Endothelial cell of umbilical vein (primary cell): ENCODE measurements around the gene DHX40. TPM values are rescaled to one million over a fixed set of nuclear protein-coding genes. Genes with fewer than 3 reads are reported as not detected.

ENCODE experiments used
- BruUV-seq: library from RNA; stranded (reverse); fragments of 400-500 nt; replicated peaks from 2 replicates; lab custom pipeline; 2021; lab: Mats Ljungman, UMichigan
- CTCF ChIA-PET: fragments of 300-600, 350-600 bp; sonication (Branson Sonifier 250); formaldehyde crosslinking; loops from one replicate; lab custom pipeline; 2021; ENCODE audit warnings: antibody characterized with exemption, inconsistent platforms; lab: Charles Lee
- POLR2A ChIA-PET: fragments of 300-600, 350-600 bp; sonication (Branson Sonifier 250); formaldehyde crosslinking; loops from one replicate; lab custom pipeline; 2021; ENCODE audit warnings: antibody characterized with exemption, inconsistent platforms; lab: Charles Lee
- DNase-seq: peaks from one replicate; pipeline ENCODE4 v3.0.0-alpha.2; 2011; ENCODE audit warnings: low read depth, low spot score
- FAIRE-seq: peaks from 2 replicates; lab custom pipeline; 2011; peaks lifted over from hg19 to GRCh38; lab: Jason Lieb, UNC
- H2AFZ ChIP-seq: 2 replicates; pipeline ENCODE4 v1.6.0; 2012; ENCODE audit warnings: low read depth, low read length, control low read depth, inconsistent platforms
- H3K27ac ChIP-seq: 2 replicates; pipeline ENCODE4 v1.5.1; 2011; ENCODE audit warnings: low read depth, mild to moderate bottlenecking, control low read depth, low read length, moderate library complexity; ENCODE audit not compliant: insufficient read depth
- H3K27me3 ChIP-seq, 2 experiments: 2 replicates each; pipeline versions ENCODE4 v1.6.0 to v1.6.1; 2011; ENCODE audit warnings: low read length in 2 of 2, mixed read lengths in 1 of 2; ENCODE audit not compliant: control insufficient read depth in 2 of 2, insufficient read depth in 2 of 2
- H3K36me3 ChIP-seq, 2 experiments: 2 replicates in 1 of 2; 3 replicates in 1 of 2; pipeline ENCODE4 v1.5.1; 2011; ENCODE audit warnings: low read length in 2 of 2, mild to moderate bottlenecking in 1 of 2, moderate library complexity in 1 of 2; ENCODE audit not compliant: control insufficient read depth in 2 of 2, insufficient read depth in 2 of 2; ENCODE audit errors: extremely low read depth in 1 of 2
- H3K4me1 ChIP-seq: 3 replicates; pipeline ENCODE4 v1.5.1; 2011; ENCODE audit warnings: mild to moderate bottlenecking, low read length; ENCODE audit not compliant: control insufficient read depth, insufficient read depth; ENCODE audit errors: extremely low read depth
- H3K4me2 ChIP-seq: 2 replicates; pipeline ENCODE4 v1.6.1; 2011; ENCODE audit warnings: low read length, control low read depth, mixed read lengths; ENCODE audit not compliant: insufficient read depth
- H3K4me3 ChIP-seq, 3 experiments: fragments of 200-600 bp in 1 of 3; sonication (generic), shearing (Covaris generic) in 1 of 3; replicated peaks in 1 of 3; 2 replicates each; pipeline ENCODE4 v1.5.1; 2011 to 2016; ENCODE audit warnings: control low read depth in 3 of 3, low read length in 3 of 3, mild to moderate bottlenecking in 2 of 3, inconsistent platforms in 1 of 3, low read depth in 1 of 3, moderate library complexity in 1 of 3; ENCODE audit not compliant: insufficient read depth in 1 of 3
- H3K79me2 ChIP-seq: 2 replicates; pipeline ENCODE4 v1.6.0; 2012; ENCODE audit warnings: low read length, inconsistent platforms; ENCODE audit not compliant: control insufficient read depth, insufficient read depth
- H3K9ac ChIP-seq: replicated peaks from 2 replicates; pipeline ENCODE3; 2011; ENCODE audit warnings: low read length, control low read depth; ENCODE audit not compliant: insufficient read depth; ENCODE audit errors: extremely low read depth
- H3K9me1 ChIP-seq: replicated peaks from 3 replicates; pipeline ENCODE4 v1.6.0; 2011; ENCODE audit warnings: mild to moderate bottlenecking, low read length; ENCODE audit not compliant: control insufficient read depth, insufficient read depth; ENCODE audit errors: extremely low read depth
- H3K9me3 ChIP-seq: replicated peaks from 2 replicates; pipeline ENCODE4 v1.5.1; 2012; ENCODE audit warnings: low read length, inconsistent platforms; ENCODE audit not compliant: control insufficient read depth, insufficient read depth
- H4K20me1 ChIP-seq: replicated peaks from 2 replicates; pipeline ENCODE3; 2011; ENCODE audit warnings: mild to moderate bottlenecking, low read length; ENCODE audit not compliant: control insufficient read depth, insufficient read depth; ENCODE audit errors: extremely low read depth
- EZH2 ChIP-seq: IDR thresholded peaks from 2 replicates; pipeline ENCODE4 v1.6.1; 2012; ENCODE audit warnings: borderline replicate concordance, low read depth, mild to moderate bottlenecking, moderate library complexity, low read length, inconsistent platforms; ENCODE audit not compliant: severe bottlenecking
- FOS ChIP-seq: IDR thresholded peaks from 2 replicates; pipeline ENCODE4 v1.6.1; 2011; ENCODE audit warnings: mild to moderate bottlenecking, low read length, moderate library complexity, borderline replicate concordance; ENCODE audit not compliant: insufficient read depth
- GATA2 ChIP-seq: IDR thresholded peaks from 2 replicates; pipeline ENCODE4 v1.7.0; 2011; ENCODE audit warnings: low read depth, mild to moderate bottlenecking, moderate library complexity, mixed read lengths, low read length; ENCODE audit not compliant: insufficient read length, insufficient read depth
- JUN ChIP-seq: IDR thresholded peaks from 2 replicates; pipeline ENCODE4 v1.6.1; 2011; ENCODE audit warnings: borderline replicate concordance, low read depth; ENCODE audit not compliant: insufficient read length, insufficient read depth
- MYC ChIP-seq: IDR thresholded peaks from one replicate; pipeline ENCODE4 v1.6.1; 2011; ENCODE audit warnings: mild to moderate bottlenecking, low read depth, low read length
- POLR2A ChIP-seq: IDR thresholded peaks from 2 replicates; pipeline ENCODE4 v1.6.1; 2012; ENCODE audit warnings: low read depth, mild to moderate bottlenecking, control low read depth, low read length
- POLR2AphosphoS5 ChIP-seq: IDR thresholded peaks from 2 replicates; pipeline ENCODE4 v1.6.1; 2012; ENCODE audit warnings: low read depth, mild to moderate bottlenecking, control low read depth, low read length, moderate library complexity; ENCODE audit not compliant: insufficient read depth
- dilution Hi-C: fragments of 300-500 bp; cut with MboI; formaldehyde crosslinking; loops from one replicate; pipeline ENCODE4 v1.15.0; 2019; ENCODE audit warnings: low sequenced_read_pairs; ENCODE audit not compliant: extremely low pct_ligation_motif_present
- intact Hi-C: fragments of 100-400 bp; cut with micrococcal nuclease; formaldehyde crosslinking; loops from one replicate; pipeline ENCODE4 v1.10.0; 2022
- polyA plus RNA-seq, 4 experiments: library from polyadenylated mRNA; depleted of rRNA in 3 of 4; stranded (reverse) in 3 of 4; unstranded in 1 of 4; fragments of >200 nt; gene quantifications; 2 replicates each; pipeline versions ENCODE4 v1.2.1 to v1.2.3, GENCODE V29; 2011 to 2012; ENCODE audit warnings: missing spikeins in 1 of 4
- total RNA-seq: library from RNA; stranded (reverse); gene quantifications from 2 replicates; pipeline ENCODE4 v1.2.3, GENCODE V29; 2021
- TF ChIP-seq, protein P1 (sequence below): IDR thresholded peaks from 2 replicates; pipeline ENCODE4 v1.6.1; 2011; ENCODE audit not compliant: insufficient read depth, insufficient read length
- TF ChIP-seq, protein P2 (sequence below), 2 donors: IDR thresholded peaks; 1 replicate in 1 of 2; 2 replicates in 1 of 2; pipeline ENCODE4 v1.5.1; 2011; ENCODE audit warnings: low read length in 2 of 2, mild to moderate bottlenecking in 2 of 2, moderate library complexity in 2 of 2, control low read depth in 1 of 2, inconsistent platforms in 1 of 2, low read depth in 1 of 2; ENCODE audit not compliant: insufficient read depth in 1 of 2; ENCODE audit errors: extremely low read depth in 1 of 2

Gene DHX40
- total and polyA plus RNA-seq, 2 donors (not counting 3 experiments of a cell fraction or from before 2014, with no cell fraction given) = 14.0 to 29.7 TPM

DNA sequence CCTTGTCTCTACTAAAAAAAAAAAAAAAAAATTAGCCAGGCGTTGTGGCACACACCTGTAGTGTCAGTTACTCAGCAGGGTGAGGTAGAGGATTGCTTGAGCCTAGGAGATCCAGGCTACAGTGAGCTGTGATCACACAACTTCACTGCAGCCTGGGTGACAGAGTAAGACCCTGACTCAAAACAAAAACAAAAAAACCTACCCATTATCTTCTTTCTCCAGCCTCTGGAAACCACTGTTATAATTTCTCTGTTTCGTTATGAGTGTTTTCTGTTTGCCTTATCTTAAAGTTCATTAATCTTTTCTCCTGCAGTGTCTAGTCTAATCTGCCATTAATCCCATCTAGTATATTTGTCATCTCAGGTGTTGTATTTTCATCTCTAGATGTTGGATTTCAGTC lies 35.7 kb downstream of the DHX40 start:
- FAIRE-seq = no peak
- Histone ChIP-seq H3K4me3 (no peak overlapping the region), H3K4me1 (no peaks in the 10 kb centered on the region), H3K9ac (no peak overlapping the region), H3K79me2 (no peaks in the 10 kb centered on the region), H2AFZ (no peak overlapping the region), H3K9me3 (no peaks in the 10 kb centered on the region), H3K9me1 (no peaks in the 10 kb centered on the region), H3K27me3 (no peaks in the 10 kb centered on the region), H3K4me2 (no peak overlapping the region), H3K36me3 (peaks cover 6% of the 10 kb centered on the region in 2 experiments), H3K27ac (no peak overlapping the region), H4K20me1 (peaks cover 3% of the 10 kb centered on the region)
- TF ChIP-seq, protein P1, sequence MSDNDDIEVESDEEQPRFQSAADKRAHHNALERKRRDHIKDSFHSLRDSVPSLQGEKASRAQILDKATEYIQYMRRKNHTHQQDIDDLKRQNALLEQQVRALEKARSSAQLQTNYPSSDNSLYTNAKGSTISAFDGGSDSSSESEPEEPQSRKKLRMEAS = no peak
- TF ChIP-seq, protein P2, sequence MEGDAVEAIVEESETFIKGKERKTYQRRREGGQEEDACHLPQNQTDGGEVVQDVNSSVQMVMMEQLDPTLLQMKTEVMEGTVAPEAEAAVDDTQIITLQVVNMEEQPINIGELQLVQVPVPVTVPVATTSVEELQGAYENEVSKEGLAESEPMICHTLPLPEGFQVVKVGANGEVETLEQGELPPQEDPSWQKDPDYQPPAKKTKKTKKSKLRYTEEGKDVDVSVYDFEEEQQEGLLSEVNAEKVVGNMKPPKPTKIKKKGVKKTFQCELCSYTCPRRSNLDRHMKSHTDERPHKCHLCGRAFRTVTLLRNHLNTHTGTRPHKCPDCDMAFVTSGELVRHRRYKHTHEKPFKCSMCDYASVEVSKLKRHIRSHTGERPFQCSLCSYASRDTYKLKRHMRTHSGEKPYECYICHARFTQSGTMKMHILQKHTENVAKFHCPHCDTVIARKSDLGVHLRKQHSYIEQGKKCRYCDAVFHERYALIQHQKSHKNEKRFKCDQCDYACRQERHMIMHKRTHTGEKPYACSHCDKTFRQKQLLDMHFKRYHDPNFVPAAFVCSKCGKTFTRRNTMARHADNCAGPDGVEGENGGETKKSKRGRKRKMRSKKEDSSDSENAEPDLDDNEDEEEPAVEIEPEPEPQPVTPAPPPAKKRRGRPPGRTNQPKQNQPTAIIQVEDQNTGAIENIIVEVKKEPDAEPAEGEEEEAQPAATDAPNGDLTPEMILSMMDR (IDR thresholded peaks at IDR 0.05; ENCODE audit: extremely low read depth in 1 of 2, insufficient read depth in 1 of 2, low read depth in 1 of 2, low read length in 2 of 2) = no peak
- no peak for TF ChIP-seq GATA2
- TF ChIP-seq EZH2 = no peak
- TF ChIP-seq MYC = no peak
- no peak for TF ChIP-seq POLR2AphosphoS5
- TF ChIP-seq JUN = no peak
- no peak for TF ChIP-seq FOS
- no peak for TF ChIP-seq POLR2A
- no peak for DNase-seq
- dilution Hi-C loops = no loop called here
- BruUV-seq = no TSS peak
- CTCF ChIA-PET = no interaction called here
- intact Hi-C loops = no loop called here
- POLR2A ChIA-PET = no interaction called here
